Epithelial cell of proximal tubule (primary cell): ENCODE measurements around the gene BRD1. TPM values are rescaled to one million over a fixed set of nuclear protein-coding genes. Genes with fewer than 3 reads are reported as not detected.

ENCODE experiments used
- DNase-seq: peaks from one replicate; pipeline ENCODE4 v3.0.0-alpha.2; 2011; ENCODE audit warnings: low read depth
- H3K4me3 ChIP-seq: 2 replicates; pipeline ENCODE4 v1.5.1; 2011; ENCODE audit warnings: low read depth, mild to moderate bottlenecking, low read length
- total RNA-seq: library from RNA; depleted of rRNA; stranded (reverse); fragments of >200 nt; gene quantifications from 2 replicates; pipeline ENCODE4 v1.2.3, GENCODE V29; 2015
- TF ChIP-seq, protein P1 (sequence below): conservative IDR thresholded peaks from 2 replicates; pipeline ENCODE4 v1.5.1; 2012; ENCODE audit warnings: low read depth, mild to moderate bottlenecking, low read length

BRD1 gene
- total RNA-seq, 1 donor from 2014 or later, result 41.8 TPM

- no peak for DNase-seq
- TF ChIP-seq, protein P1, sequence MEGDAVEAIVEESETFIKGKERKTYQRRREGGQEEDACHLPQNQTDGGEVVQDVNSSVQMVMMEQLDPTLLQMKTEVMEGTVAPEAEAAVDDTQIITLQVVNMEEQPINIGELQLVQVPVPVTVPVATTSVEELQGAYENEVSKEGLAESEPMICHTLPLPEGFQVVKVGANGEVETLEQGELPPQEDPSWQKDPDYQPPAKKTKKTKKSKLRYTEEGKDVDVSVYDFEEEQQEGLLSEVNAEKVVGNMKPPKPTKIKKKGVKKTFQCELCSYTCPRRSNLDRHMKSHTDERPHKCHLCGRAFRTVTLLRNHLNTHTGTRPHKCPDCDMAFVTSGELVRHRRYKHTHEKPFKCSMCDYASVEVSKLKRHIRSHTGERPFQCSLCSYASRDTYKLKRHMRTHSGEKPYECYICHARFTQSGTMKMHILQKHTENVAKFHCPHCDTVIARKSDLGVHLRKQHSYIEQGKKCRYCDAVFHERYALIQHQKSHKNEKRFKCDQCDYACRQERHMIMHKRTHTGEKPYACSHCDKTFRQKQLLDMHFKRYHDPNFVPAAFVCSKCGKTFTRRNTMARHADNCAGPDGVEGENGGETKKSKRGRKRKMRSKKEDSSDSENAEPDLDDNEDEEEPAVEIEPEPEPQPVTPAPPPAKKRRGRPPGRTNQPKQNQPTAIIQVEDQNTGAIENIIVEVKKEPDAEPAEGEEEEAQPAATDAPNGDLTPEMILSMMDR, result no peak
- no peak overlapping the region for H3K4me3 ChIP-seq
Measured at GRCh38 chr22:49791682-49792081, 36.0 kb downstream of the BRD1 start.

GRCh38 chr22:49790912-49791311 is 36.8 kb downstream of the BRD1 start:
- no peak for DNase-seq
- no peak overlapping the region for H3K4me3 ChIP-seq
- TF ChIP-seq, protein P1, result no peak

GRCh38 chr22:49789289-49790141 is 38.2 kb downstream of the BRD1 start:
- H3K4me3 ChIP-seq, result no peak overlapping the region
- no peak for DNase-seq
- TF ChIP-seq, protein P1, result no peak

DNA sequence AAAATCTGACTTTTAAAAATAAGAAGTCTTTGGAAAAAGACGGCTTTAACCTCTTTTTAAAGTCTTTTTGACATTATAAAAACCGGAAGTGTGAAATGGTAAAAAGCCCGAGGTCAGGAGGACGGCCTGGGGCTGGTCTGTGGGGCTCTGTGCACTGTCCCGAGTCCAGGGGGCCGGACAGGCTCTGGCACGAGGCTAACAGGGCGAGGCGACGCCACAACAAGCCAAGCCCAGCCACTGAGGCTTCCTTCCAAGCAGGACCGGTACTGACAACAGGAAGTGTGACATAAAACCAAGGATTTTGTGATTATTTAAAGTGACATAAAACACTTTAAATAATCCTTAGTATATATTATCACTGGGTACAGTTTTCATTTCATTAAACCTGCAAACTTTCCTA is 39.2 kb downstream of the BRD1 start:
- H3K4me3 ChIP-seq, result no peak overlapping the region
- no peak for DNase-seq
- TF ChIP-seq, protein P1, result no peak

- no peak for DNase-seq
- no peak overlapping the region for H3K4me3 ChIP-seq
- TF ChIP-seq, protein P1, result no peak
Measured at GRCh38 chr22:49787861-49788260, 39.8 kb downstream of the BRD1 start.

DNA sequence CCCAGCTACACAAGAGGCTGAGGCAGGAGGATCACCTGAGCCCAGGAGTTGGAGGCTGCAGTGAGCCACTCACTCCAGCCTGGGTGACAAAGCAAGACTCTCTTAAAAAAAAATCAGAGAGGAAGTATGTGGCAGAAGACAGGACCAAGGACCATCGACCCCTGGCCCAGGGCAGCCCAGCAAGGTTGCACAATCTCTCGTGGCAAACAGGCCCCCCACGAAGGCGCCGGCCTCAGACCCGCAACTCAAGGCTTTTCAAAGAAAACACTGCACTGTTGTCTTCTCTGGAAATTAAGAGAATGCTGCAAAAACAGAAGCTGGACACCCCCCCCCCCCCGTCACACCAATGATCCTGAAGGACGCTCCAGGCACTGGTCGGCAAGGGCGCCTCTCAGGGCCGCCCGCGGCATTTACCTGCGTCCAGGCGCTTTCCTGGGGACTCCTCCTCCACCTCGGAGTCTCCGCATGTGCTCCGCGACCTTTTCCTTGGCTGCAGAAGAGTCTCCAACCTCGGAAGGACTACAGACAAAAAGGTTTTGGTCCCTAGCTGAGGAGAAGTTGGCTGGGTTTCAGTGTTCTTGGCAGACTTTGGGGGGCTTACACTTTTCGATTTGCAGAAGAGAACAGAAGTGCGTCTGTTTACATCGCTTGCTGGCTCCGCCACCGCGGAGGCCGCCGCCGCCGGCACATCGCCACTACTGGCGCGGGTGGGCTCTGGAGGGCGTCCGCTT is 40.5 kb downstream of the BRD1 start:
- TF ChIP-seq, protein P1, result no peak
- H3K4me3 ChIP-seq, result no peak overlapping the region
- DNase-seq, result no peak
